Astrocyte (in vitro differentiated cells and primary cell): ENCODE results near the gene PDE8A.

Experiments
- EZH2 ChIP-seq: IDR thresholded peaks from 2 replicates; pipeline ENCODE4 v1.6.1; 2012; ENCODE audit warnings: mild to moderate bottlenecking, low read length, inconsistent platforms; ENCODE audit not compliant: insufficient read depth
- TF ChIP-seq, protein P1 (sequence below): IDR thresholded peaks from 2 replicates; pipeline ENCODE4 v1.5.1; 2011; ENCODE audit warnings: low read depth, mild to moderate bottlenecking, inconsistent platforms, low read length, moderate library complexity; ENCODE audit not compliant: insufficient read depth

DNA sequence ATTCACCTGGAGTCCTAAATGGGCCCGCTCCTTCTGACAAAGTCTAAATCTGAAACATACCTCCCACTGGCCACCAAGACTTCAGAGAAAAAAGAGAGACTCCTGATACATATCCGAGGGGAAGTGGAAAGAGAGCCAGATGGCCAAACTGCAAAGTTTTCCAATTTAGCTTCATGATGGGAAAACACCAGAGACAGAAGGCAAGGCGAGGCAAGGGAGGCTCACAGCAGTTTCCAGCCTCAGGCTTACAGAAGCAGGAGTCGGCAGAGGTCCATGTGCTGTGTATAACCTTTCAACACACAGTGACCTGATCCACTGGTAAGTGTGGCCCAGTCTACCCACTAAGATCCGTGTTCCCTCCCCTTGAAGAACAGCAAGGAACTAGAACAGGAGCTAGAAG is 29.9 kb upstream of the PDE8A start:
- TF ChIP-seq EZH2, result no peak
- TF ChIP-seq, protein P1, sequence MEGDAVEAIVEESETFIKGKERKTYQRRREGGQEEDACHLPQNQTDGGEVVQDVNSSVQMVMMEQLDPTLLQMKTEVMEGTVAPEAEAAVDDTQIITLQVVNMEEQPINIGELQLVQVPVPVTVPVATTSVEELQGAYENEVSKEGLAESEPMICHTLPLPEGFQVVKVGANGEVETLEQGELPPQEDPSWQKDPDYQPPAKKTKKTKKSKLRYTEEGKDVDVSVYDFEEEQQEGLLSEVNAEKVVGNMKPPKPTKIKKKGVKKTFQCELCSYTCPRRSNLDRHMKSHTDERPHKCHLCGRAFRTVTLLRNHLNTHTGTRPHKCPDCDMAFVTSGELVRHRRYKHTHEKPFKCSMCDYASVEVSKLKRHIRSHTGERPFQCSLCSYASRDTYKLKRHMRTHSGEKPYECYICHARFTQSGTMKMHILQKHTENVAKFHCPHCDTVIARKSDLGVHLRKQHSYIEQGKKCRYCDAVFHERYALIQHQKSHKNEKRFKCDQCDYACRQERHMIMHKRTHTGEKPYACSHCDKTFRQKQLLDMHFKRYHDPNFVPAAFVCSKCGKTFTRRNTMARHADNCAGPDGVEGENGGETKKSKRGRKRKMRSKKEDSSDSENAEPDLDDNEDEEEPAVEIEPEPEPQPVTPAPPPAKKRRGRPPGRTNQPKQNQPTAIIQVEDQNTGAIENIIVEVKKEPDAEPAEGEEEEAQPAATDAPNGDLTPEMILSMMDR, result no peak
